ENCODE data around the gene ATF2. TPM values are rescaled to one million over a fixed set of nuclear protein-coding genes. Genes with fewer than 3 reads are reported as not detected.

The ATF2 gene
- 37.6 and 41.1 TPM in 2 replicates for total RNA-seq

- DNase-seq (ENCODE audit: low read depth in 2 of 2), result peak; percentile 80 to 100
Measured at GRCh38 chr2:175167792-175168563, at the start of gene ATF2. Gene ATF2 (minus strand): TSS chr2:175168203. CDS start chr2:175136443, 31,760 bp downstream.

- no peak for DNase-seq (ENCODE audit: low read depth in 2 of 2)
Measured at GRCh38 chr2:175207741-175208438, 39.9 kb upstream of the ATF2 start.

- no peak for DNase-seq (ENCODE audit: low read depth in 2 of 2)
Measured at GRCh38 chr2:175206866-175207265, 38.9 kb upstream of the ATF2 start.

GRCh38 chr2:175205523-175205922, 37.5 kb upstream of the ATF2 start:
- DNase-seq (ENCODE audit: low read depth in 2 of 2), result peak in 1 of 2 donors; percentile 31

- DNase-seq (ENCODE audit: low read depth in 2 of 2), result peak in 1 of 2 donors; percentile 49
Measured at GRCh38 chr2:175203621-175204496, 35.9 kb upstream of the ATF2 start.

- no peak for DNase-seq (ENCODE audit: low read depth in 2 of 2)
Measured at GRCh38 chr2:175195012-175195411, 27.0 kb upstream of the ATF2 start.

GRCh38 chr2:175188761-175189160, 20.8 kb upstream of the ATF2 start:
- DNase-seq (ENCODE audit: low read depth in 2 of 2), result no peak

- no peak for DNase-seq (ENCODE audit: low read depth in 2 of 2)
Measured at GRCh38 chr2:175187378-175187777, 19.4 kb upstream of the ATF2 start.

- no peak for DNase-seq (ENCODE audit: low read depth in 2 of 2)
Measured at GRCh38 chr2:175183674-175184073, 15.7 kb upstream of the ATF2 start.

- no peak for DNase-seq (ENCODE audit: low read depth in 2 of 2)
Measured at GRCh38 chr2:175181877-175182308, 13.9 kb upstream of the ATF2 start.

GRCh38 chr2:175181104-175181876, 13.3 kb upstream of the ATF2 start, which contains the start of gene ATP5MC3:
Gene ATP5MC3 (minus strand): TSS chr2:175181710. CDS start chr2:175181393, 317 bp downstream.
- peak; percentile 50 to 81 for DNase-seq (ENCODE audit: low read depth in 2 of 2)

GRCh38 chr2:175180701-175181103, 12.7 kb upstream of the ATF2 start:
- DNase-seq (ENCODE audit: low read depth in 2 of 2), result peak in 1 of 2 donors; percentile 51

- no peak for DNase-seq (ENCODE audit: low read depth in 2 of 2)
Measured at GRCh38 chr2:175176624-175177023, 8.6 kb upstream of the ATF2 start.

GRCh38 chr2:175175896-175176295, 7.9 kb upstream of the ATF2 start:
- no peak for DNase-seq (ENCODE audit: low read depth in 2 of 2)

- DNase-seq (ENCODE audit: low read depth in 2 of 2), result no peak
Measured at GRCh38 chr2:175175320-175175719, 7.3 kb upstream of the ATF2 start.

GRCh38 chr2:175170659-175171304, 2.8 kb upstream of the ATF2 start:
- no peak for DNase-seq (ENCODE audit: low read depth in 2 of 2)

- DNase-seq (ENCODE audit: low read depth in 2 of 2), result peak in 1 of 2 donors; percentile 10
Measured at GRCh38 chr2:175169191-175169590, 1.2 kb upstream of the ATF2 start.

- no peak for DNase-seq (ENCODE audit: low read depth in 2 of 2)
Measured at GRCh38 chr2:175168564-175168945, 552 bp upstream of the ATF2 start.

GRCh38 chr2:175167076-175167791, 769 bp downstream of the ATF2 start:
- DNase-seq (ENCODE audit: low read depth in 2 of 2), result peak in 1 of 2 donors; percentile 65
